Fibroblast of villous mesenchyme (primary cell): Measurements from ENCODE around the gene MRPL12. TPM values are rescaled to one million over a fixed set of nuclear protein-coding genes. Genes with fewer than 3 reads are reported as not detected.
A peak's percentile ranks its signal among the peaks of the same experiment; 100 is the strongest.

ENCODE experiments used
- DNase-seq: peaks from one replicate; pipeline ENCODE4 v3.0.0-alpha.2; 2010; ENCODE audit warnings: low read depth
- H3K4me3 ChIP-seq: 2 replicates; pipeline ENCODE4 v1.5.1; 2011; ENCODE audit warnings: low read depth, mild to moderate bottlenecking, low read length
- total RNA-seq: library from RNA; depleted of rRNA; stranded (reverse); fragments of >200 nt; gene quantifications from 2 replicates; pipeline ENCODE4 v1.2.3, GENCODE V29; 2012
- TF ChIP-seq, protein P1 (sequence below): IDR thresholded peaks from 2 replicates; pipeline ENCODE4 v1.5.1; 2012; ENCODE audit warnings: low read depth, mild to moderate bottlenecking, low read length; ENCODE audit not compliant: insufficient read depth

The MRPL12 gene
- total RNA-seq, 1 donor: 12.1 TPM

DNA sequence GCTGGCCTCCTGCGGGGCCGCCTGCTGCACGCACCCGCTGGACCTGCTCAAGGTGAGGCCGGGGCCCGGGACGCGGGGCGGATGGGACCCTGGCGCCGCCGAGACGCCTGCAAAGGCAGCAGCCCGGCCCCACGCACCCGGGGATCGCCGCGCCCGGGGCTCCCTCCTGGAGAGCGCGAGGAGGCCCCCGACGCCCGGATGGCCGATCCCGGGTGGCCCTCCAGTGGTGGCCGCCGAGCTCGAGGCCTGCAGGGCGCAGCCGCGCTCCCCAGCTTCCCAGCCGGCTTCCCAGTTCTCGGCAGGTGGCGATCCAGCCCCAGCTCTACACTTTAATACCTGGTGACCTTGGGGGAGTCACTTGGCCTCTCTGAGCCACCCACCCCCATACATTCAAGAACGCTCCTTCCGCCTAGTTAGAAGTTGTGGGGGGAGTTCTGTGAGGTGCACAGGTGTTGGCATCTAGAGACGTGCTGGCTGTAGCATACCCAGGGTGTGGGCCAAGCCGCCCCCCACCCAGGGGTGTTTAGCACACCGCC lies 9.4 kb downstream of the MRPL12 start:
- peak overlapping the region; percentile 66 for H3K4me3 ChIP-seq
- no peak for DNase-seq
- TF ChIP-seq, protein P1, sequence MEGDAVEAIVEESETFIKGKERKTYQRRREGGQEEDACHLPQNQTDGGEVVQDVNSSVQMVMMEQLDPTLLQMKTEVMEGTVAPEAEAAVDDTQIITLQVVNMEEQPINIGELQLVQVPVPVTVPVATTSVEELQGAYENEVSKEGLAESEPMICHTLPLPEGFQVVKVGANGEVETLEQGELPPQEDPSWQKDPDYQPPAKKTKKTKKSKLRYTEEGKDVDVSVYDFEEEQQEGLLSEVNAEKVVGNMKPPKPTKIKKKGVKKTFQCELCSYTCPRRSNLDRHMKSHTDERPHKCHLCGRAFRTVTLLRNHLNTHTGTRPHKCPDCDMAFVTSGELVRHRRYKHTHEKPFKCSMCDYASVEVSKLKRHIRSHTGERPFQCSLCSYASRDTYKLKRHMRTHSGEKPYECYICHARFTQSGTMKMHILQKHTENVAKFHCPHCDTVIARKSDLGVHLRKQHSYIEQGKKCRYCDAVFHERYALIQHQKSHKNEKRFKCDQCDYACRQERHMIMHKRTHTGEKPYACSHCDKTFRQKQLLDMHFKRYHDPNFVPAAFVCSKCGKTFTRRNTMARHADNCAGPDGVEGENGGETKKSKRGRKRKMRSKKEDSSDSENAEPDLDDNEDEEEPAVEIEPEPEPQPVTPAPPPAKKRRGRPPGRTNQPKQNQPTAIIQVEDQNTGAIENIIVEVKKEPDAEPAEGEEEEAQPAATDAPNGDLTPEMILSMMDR: peak; percentile 2

DNA sequence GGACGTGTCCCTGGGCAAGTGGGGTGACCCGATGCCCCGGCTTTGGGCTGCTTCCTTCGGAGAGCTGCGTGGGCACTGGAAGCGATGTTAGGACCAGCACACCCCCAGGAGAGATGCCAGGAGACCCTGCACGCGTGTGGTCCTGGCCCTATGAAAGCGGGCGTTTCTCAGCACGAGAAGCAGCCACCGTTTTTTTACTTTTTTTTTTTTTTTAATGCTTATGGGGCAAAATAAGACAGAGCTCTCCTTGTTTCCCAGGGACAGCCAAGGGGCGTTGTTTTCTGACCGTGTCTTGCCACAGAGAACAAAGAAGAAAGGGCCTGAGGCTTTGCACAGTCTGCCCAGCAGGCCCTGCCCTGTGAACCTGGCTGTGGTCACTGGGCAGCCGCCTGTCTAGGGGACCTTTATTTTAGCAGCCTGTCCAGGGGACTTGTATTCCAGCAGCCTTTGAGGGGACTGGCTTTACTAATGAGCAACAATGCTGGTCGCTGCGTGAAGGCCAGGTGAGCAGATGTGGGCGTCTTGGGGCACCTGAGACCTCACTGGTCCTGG lies 9.9 kb downstream of the MRPL12 start:
- H3K4me3 ChIP-seq: peak overlapping the region; percentile 66
- DNase-seq: no peak
- TF ChIP-seq, protein P1: no peak

DNA sequence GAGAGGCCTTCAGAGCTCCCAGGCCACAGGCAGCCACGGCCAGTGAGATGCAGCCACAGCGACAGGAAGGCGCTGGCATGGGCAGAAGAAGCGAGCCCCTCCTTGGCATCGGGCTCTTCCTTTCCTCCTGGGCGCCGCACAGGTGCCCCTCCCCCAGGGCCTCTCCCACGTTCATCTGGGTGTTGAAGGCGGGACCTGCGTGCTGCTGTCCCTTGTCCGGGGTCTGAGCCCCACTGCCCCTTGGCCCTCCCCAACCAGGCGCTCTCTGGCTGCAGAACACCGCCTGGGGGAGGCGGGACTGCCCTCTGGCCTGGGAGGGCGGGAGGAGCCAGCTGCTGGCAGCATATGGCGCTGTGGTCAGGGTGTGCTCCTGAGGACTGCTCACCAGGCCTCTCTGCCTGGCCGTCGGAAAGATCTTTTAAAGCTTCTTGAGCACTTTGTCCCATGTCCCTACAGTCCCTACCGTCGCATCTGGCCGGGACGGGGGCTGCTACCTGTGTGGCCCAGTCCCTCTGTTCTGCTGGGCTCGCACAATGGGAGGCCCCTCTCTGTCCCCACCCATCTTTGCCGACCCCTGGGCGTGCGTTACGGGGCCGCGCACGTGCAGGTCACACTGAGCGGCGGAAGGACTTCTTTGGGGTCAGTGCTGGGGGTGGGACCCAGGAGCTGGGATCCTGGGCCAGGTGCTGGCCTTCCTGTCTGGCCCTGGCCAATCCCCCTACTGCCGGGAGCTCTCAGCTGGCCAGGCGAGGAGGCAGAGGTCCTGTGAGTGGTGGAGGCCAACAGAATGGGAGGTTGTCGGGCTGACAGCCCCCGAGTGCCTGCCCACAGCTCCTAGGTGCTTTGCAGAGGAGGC lies 10.6 kb downstream of the MRPL12 start:
- no peak overlapping the region for H3K4me3 ChIP-seq
- TF ChIP-seq, protein P1: no peak
- DNase-seq: no peak

DNA sequence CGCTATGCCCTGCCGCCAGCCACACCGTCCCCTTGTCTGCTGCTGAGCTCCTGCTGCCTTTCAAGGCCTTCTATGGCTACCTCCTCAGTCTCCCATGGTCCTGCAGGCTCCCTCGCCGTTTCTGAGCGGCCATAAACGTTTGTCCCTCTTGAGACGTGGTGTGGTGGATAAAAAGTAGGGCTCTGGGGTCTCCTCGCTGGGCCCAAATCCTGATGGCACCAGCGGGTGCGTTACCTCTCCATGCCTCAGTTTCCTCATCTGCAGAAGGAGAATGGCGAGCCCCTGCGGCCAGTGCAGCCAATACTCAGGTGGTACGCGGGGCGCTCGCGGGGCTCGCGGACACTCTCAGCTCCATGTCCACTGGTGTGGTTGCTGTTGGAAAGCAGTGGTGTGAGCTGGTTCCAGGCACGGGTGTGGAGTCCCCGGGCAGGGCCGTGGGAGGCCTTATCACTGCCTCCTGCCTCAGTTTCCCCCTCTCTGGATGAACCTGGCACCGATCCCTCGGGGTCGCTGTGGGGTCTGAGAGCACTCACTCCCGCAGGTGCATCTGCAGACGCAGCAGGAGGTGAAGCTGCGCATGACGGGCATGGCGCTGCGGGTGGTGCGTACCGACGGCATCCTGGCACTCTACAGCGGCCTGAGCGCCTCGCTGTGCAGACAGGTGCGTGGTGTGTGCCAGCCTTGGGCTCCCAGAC lies 11.4 kb downstream of the MRPL12 start:
- TF ChIP-seq, protein P1: no peak
- H3K4me3 ChIP-seq: no peak overlapping the region
- DNase-seq: no peak

DNA sequence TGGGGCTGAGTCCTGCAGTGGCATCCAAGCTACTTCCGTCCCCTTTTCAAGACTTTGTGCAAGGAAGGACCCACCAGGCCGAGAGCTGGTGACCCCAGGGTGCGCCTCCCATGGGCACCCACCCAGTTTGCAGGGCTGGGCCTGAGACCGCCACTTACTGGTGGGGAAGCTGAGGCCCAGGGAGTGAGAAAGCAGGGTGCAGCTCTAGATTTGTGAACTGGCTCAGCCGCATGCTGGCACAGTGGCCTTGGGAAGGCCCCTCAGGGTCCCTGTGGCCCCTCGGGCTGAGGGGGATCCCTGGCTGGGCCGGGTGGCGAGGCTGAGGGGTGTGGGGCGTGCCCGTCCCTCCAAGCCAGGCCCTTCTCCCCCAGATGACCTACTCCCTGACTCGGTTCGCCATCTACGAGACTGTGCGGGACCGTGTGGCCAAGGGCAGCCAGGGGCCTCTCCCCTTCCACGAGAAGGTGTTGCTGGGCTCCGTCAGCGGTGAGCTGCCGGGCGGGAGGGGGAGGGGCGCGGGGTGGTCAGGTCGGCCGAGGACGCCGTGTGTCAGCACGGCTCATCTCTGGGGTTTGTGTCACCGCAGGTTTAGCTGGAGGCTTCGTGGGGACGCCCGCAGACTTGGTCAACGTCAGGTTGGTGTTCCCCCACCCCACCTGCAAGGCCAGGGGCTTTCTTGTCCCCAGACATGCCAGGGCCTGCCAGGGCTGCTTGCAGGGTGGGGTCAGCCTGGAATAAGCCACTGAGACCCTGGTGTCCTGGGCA lies 12.1 kb downstream of the MRPL12 start:
- TF ChIP-seq, protein P1: no peak
- DNase-seq: no peak
- H3K4me3 ChIP-seq: no peak overlapping the region
